Calu3 (cell line): ENCODE measurements around the gene LYSMD2. TPM values are rescaled to one million over a fixed set of nuclear protein-coding genes. Genes with fewer than 3 reads are reported as not detected.
"Not testable (repeated sequence)": the region's sequence is repeated elsewhere in the genome, so short reads cannot be mapped to it uniquely, and the experiment has no call there.

Experiments used
- Bru-seq: library from RNA; stranded (reverse); fragments of 400-500 nt; gene quantifications from one replicate; lab custom pipeline; 2021; lab: Mats Ljungman, UMichigan
- BruChase-seq, 2 experiments: library from RNA; stranded (reverse); fragments of 400-500 nt; gene quantifications; one replicate each; lab custom pipeline; 2021; lab: Mats Ljungman, UMichigan
- BruUV-seq: library from RNA; stranded (reverse); fragments of 400-500 nt; replicated peaks from 2 replicates; lab custom pipeline; 2021; lab: Mats Ljungman, UMichigan
- CTCF ChIA-PET: fragments of 300-600 bp; sonication (Branson Sonifier 250); formaldehyde crosslinking; loops from one replicate; lab custom pipeline; 2022; ENCODE audit warnings: antibody characterized with exemption; lab: Charles Lee
- DNase-seq: peaks from one replicate; pipeline ENCODE4 v3.0.0; 2022
- H3K27ac Mint-ChIP-seq: one replicate; pipeline ENCODE4 v1.8.0; 2022; ENCODE audit warnings: mixed read lengths; ENCODE audit not compliant: unreplicated experiment
- H3K27me3 Mint-ChIP-seq: one replicate; pipeline ENCODE4 v1.8.0; 2022; ENCODE audit warnings: mixed read lengths; ENCODE audit not compliant: unreplicated experiment
- H3K36me3 Mint-ChIP-seq: one replicate; pipeline ENCODE4 v1.8.0; 2022; ENCODE audit warnings: mild to moderate bottlenecking, moderate library complexity, mixed read lengths; ENCODE audit not compliant: insufficient read depth, unreplicated experiment
- H3K4me1 Mint-ChIP-seq: one replicate; pipeline ENCODE4 v1.8.0; 2022; ENCODE audit warnings: mild to moderate bottlenecking, low read depth, mixed read lengths; ENCODE audit not compliant: unreplicated experiment
- H3K4me3 Mint-ChIP-seq: one replicate; pipeline ENCODE4 v1.8.0; 2022; ENCODE audit warnings: mild to moderate bottlenecking, low read depth, moderate library complexity, mixed read lengths; ENCODE audit not compliant: unreplicated experiment
- H3K9me3 Mint-ChIP-seq: one replicate; pipeline ENCODE4 v1.8.0; 2022; ENCODE audit warnings: low read depth, mixed read lengths; ENCODE audit not compliant: unreplicated experiment
- intact Hi-C: fragments of 100-400 bp; cut with micrococcal nuclease; formaldehyde crosslinking; loops from one replicate; pipeline ENCODE4 v1.10.0; 2022; ENCODE audit not compliant: unreplicated experiment
- long read RNA-seq: library from polyadenylated mRNA; stranded (forward); transcript quantifications from one replicate; pipeline ENCODE4 v2.0.0, GENCODE V29; 2022
- total RNA-seq: library from RNA; stranded (reverse); gene quantifications from 2 replicates; pipeline ENCODE4 v1.2.3, GENCODE V29; 2022
- TF ChIP-seq, protein P1 (sequence below): fragments of 200-600 bp; IDR thresholded peaks from one replicate; pipeline ENCODE4 v1.8.0; 2022; ENCODE audit warnings: antibody characterized with exemption; ENCODE audit not compliant: unreplicated experiment

LYSMD2 gene, protein sequence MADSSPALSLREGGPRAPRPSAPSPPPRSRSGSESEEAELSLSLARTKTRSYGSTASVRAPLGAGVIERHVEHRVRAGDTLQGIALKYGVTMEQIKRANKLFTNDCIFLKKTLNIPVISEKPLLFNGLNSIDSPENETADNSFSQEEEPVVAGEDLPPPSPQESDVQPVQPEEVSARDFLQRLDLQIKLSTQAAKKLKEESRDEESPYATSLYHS
- 14.3 TPM in 2 replicates for total RNA-seq
- Bru-seq, nascent RNA = percentile 56 among the genes with signal in this experiment
- BruChase-seq, experiment 1, labeled RNA remaining after a 6-hour chase = percentile 49 among the genes with signal in this experiment
- BruChase-seq, experiment 2, labeled RNA remaining after a 2-hour chase = percentile 43 among the genes with signal in this experiment
- long read RNA-seq, transcript LYSMD2-201 (3 exons, 1,759 nt) = major isoform, 40 of 45 reads
- long read RNA-seq, partial matches to known transcripts = 1 of 45 reads
- long read RNA-seq, other reads (novel, unspliced or antisense) = 4 of 45 reads

DNA sequence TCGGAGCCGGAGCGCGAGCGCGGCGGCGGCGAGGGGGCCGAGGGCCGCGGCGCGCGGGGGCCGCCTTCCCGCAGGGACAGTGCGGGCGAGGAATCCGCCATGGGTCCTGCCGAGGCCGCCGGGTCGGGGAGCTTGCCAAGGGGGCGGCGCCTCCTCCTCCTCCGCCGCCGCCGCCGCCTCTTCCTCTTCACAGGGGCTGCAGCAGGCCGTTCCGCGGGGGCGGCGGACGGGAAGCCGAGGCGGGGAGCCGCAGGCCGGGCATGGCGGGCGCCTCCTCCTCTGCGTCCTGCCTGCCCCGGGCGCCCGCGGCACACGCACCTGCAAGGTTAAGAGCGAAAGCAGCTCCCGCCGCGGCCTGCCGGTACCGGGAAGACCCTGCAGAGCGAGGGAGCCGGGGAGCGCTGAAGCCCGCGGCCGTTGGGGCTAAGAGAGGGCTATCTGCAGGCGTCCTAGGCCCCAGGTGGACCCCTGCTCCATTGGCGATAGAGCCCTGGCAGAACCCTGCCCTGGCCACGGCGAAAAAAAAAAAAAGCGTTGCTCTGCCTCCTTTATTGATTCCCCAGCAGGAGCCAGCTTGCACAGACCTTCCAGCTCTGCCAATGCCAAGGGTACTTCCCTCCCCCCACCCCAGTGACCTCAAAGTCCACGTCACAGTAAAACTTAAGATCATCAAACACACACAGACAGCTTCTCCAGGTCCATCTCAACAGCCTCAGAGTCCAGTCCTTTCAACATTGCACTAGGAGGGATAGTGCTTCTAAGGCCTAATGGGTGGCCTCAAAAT, at the start of gene LYSMD2:
Gene LYSMD2, minus strand, starts transcription at position 134 of the 784 bp plus-strand sequence. Its CDS starts 33 bp downstream, at position 101.
- peak; percentile 67 for DNase-seq
- TF ChIP-seq, protein P1, sequence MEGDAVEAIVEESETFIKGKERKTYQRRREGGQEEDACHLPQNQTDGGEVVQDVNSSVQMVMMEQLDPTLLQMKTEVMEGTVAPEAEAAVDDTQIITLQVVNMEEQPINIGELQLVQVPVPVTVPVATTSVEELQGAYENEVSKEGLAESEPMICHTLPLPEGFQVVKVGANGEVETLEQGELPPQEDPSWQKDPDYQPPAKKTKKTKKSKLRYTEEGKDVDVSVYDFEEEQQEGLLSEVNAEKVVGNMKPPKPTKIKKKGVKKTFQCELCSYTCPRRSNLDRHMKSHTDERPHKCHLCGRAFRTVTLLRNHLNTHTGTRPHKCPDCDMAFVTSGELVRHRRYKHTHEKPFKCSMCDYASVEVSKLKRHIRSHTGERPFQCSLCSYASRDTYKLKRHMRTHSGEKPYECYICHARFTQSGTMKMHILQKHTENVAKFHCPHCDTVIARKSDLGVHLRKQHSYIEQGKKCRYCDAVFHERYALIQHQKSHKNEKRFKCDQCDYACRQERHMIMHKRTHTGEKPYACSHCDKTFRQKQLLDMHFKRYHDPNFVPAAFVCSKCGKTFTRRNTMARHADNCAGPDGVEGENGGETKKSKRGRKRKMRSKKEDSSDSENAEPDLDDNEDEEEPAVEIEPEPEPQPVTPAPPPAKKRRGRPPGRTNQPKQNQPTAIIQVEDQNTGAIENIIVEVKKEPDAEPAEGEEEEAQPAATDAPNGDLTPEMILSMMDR = no peak
- no peaks in the 10 kb centered on the region for H3K9me3 Mint-ChIP-seq
- H3K36me3 Mint-ChIP-seq = peaks cover 23% of the 10 kb centered on the region
- CTCF ChIA-PET = interaction anchor here (0.6 to 2.7 kb wide), 4 partner anchors 39 to 929 kb away, joined by 3 to 16 read pairs (median 4); no protein-coding TSS in a partner anchor
- no peaks in the 10 kb centered on the region for H3K27me3 Mint-ChIP-seq
- peak within 1 kb of the TSS; percentile 81 for H3K4me3 Mint-ChIP-seq
- intact Hi-C loops = no loop called here
- H3K27ac Mint-ChIP-seq = peak within 1 kb of the TSS; percentile 3
- H3K4me1 Mint-ChIP-seq = peaks cover 24% of the 10 kb centered on the region
- no TSS peak for BruUV-seq

DNA sequence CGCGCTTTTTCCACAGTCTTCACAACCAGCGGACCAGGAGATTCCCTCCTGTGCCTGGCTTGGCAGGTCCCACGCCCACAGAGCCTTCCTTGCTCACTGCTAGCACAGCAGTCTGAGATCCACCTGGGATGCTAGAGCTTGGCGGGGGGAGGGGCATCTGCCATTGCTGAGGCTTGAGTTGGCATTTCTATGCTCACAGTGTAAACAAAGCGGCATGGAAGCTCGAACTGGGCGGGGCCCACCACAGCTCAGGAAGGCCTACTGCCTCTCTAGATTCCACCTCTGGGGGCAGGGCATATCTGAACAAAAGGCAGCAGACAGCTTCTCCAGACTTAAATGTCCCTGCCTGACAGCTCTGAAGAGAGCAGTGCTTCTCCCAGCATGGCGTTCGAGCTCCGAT, 49.7 kb upstream of the LYSMD2 start:
- H3K9me3 Mint-ChIP-seq, H3K27ac Mint-ChIP-seq, H3K36me3 Mint-ChIP-seq, H3K4me3 Mint-ChIP-seq, H3K4me1 Mint-ChIP-seq, BruUV-seq: not testable (repeated sequence)
- peak; percentile 65 for DNase-seq
- intact Hi-C loops = loop anchor here (10.0 kb wide), 1 partner anchor 438 kb away; no protein-coding TSS in a partner anchor
- H3K27me3 Mint-ChIP-seq = peaks cover 31% of the 10 kb centered on the region
- CTCF ChIA-PET = interaction anchor here (0.6 to 1.6 kb wide), 2 partner anchors 10 to 156 kb away, joined by 3 to 4 read pairs; no protein-coding TSS in a partner anchor

DNA sequence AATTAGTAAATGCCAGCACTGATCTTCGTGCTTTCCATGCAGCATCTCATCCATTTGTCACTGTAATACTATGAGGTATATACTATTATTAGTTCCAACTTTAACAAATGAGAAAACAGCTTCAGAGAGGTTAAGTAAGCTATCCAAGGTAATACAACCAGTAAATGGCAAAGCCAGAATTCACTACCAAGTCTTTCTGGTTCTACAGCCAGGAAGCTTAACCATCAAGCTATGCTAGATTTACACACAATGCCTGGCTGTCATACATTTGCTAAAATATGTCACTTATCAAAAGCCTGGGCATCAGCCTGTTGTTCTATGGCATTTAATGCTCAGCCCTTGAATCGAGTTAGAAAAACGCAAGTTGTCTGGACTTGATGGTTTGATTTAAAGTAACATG, 46.5 kb upstream of the LYSMD2 start:
- TF ChIP-seq, protein P1 = no peak
- no TSS peak for BruUV-seq
- H3K9me3 Mint-ChIP-seq = peaks cover 2% of the 10 kb centered on the region
- peaks cover 11% of the 10 kb centered on the region for H3K27me3 Mint-ChIP-seq
- no peak for DNase-seq
- no peaks in the 10 kb centered on the region for H3K36me3 Mint-ChIP-seq
- no peaks in the 10 kb centered on the region for H3K4me1 Mint-ChIP-seq
- H3K27ac Mint-ChIP-seq = no peak overlapping the region
- intact Hi-C loops = loop anchor here (2.0 to 10.0 kb wide), 3 partner anchors 188 to 441 kb away; partner anchors contain the start of gene LEO1
- H3K4me3 Mint-ChIP-seq = no peak overlapping the region
- CTCF ChIA-PET = interaction anchor here (0.5 kb wide), 1 partner anchor 138 kb away, joined by 4 read pairs; no protein-coding TSS in a partner anchor

DNA sequence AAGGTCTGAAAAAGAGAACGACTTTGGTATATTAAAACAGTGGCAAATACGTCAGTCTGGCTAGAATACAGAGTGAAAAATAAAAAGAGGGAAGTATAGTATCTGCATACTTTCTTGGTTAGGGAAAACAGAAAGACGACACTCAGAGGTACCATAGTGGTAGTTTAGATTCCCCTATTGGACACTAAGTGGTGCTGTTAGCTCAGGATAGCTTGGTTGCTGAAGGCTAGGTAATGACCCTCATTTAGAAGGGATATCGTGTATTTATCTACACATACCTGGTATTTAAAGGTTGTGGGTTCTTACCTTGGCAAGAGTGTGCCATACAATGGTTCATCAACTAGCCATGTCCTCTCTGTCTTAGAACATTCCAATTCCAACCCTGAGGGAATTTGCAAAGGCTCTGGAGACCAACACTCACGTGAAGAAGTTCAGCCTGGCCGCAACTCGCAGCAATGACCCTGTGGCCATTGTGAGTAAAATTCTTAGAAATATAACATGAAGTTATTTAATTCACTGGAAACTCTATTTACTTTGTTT, 45.0 kb upstream of the LYSMD2 start:
- H3K4me3 Mint-ChIP-seq = no peak overlapping the region
- intact Hi-C loops = loop anchor here (1.0 to 10.0 kb wide), 4 partner anchors 125 to 442 kb away; partner anchors contain the start of gene LEO1

More for the DNA sequence above, 45.0 kb upstream of the LYSMD2 start:
- peak; percentile 12 for DNase-seq
- BruUV-seq = no TSS peak
- Mint-ChIP-seq H3K4me1 (no peaks in the 10 kb centered on the region), H3K36me3 (no peaks in the 10 kb centered on the region), H3K27ac (no peak overlapping the region), H3K9me3 (peaks cover 2% of the 10 kb centered on the region), H3K27me3 (no peaks in the 10 kb centered on the region)
- CTCF ChIA-PET = interaction anchor here (1.0 kb wide), 1 partner anchor 106 kb away, joined by 4 read pairs; no protein-coding TSS in a partner anchor
- TF ChIP-seq, protein P1 = no peak
